Right hindlimb (tissue), 1 donor: Measurements from ENCODE around the gene CABP4.
A peak's percentile ranks its signal among the peaks of the same experiment; 100 is the strongest.

Experiments used
- DNase-seq: peaks from one replicate; pipeline ENCODE4 v3.0.0-alpha.2; 2018

Gene CABP4

DNA sequence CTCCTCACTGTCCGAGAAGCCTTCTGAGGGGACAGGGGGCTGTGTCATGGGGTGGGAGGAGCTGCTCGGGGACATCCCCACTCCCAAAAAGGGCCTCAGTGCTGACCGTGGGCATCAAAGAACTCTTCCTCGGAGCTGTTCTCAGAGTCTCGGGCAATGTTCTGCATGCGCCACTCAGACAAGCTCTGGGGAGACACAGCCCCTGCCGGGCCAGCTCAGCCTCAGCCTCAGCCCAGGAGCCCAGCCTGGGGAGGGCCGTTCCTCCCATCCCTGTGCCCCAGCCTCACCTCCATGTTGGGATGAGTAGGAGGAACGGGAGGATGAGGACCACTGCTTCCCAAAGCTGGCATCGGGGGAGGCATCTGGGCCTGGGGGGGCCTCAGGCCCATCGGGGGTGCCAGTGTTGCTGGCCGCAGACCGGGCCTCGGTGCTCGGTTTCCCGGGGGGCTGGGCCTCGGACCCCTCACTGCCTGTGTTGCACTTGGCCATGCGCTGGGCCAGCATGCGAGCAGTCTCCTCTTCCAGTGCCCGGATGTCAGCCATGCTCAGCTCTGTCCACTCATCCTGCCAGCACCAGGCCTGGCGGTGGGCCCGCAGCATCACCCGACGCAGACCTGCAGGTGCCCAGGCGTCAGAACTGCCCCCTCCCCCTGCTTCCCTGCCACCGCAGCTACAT is 44.8 kb downstream of the CABP4 start:
- no peak for DNase-seq

DNA sequence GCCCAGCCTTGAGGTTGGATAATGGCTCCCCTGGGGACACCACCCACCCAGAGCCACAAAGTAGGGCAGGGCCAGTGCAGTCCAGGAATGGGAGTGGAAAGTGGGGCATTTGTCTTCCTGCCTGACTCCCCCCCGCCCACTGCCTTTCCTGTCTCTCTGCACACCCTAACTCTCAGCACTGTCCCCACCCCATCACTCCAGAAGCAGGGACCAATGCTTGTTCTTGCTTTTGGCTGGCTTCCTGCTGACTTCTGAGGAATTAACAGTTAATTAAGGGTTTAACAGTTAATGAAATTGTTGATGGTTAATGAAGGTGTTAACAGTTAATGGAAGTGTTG is 45.3 kb downstream of the CABP4 start:
- DNase-seq: no peak

DNA sequence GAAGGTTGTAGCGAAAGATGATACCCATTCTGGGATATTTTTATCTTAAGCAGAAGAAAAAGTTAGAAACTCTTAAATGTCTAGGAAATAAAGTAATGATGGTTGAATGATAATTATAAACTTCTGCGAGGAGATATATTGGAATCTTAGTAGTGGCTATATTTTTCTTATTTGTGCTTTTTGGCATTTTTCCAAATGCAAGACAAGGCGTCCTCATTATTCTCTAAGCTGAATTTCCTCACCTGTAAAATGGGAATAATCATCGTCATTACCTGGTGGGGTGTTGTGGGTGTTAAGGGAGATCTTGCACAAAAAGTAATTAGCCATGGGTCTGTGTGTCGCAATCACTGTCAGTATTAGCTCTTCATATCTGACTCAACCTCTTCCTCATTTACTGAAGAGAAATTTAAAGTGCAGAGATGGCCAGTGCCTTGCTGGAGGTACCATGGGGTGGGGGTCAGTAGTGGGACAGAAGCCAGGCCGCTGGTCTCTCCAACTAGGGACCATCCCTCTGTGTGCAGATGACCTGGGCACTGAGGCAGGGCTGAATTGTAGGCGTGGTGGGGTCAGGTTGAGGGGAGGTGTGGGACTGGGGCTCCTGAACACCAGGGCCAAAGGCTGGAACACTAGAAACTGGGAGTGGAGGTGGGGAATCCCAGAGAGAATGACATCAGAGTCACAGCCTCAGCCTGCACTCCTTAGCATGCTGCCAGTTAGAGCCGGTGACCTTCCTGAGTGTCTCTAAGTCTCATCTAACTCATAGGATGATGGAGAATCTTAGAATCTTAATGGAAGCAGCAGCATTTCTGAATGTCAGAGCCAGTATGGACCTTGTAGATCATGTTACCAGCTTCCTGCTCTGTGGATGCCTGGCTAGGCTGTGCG is 45.9 kb downstream of the CABP4 start:
- no peak for DNase-seq

DNA sequence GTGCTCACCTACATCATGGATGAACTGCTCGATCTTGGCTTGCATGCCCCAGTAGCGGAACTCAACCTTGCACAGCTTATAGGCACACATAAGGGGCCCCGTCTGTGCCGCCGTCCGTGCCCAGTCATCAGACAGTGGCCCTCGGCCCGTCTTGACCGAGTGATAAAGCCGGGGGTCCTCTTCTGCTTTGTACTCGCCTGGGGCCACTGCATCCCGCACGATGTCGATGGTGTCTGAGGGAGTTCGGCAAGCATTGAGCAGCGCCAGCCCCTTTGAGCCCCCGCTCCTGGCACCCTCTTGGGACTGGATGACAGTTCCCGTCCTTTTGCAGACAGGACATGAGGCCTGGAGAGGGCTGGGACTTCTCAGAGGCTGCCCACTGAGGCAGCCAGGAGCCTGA is 46.7 kb downstream of the CABP4 start:
- no peak for DNase-seq

DNA sequence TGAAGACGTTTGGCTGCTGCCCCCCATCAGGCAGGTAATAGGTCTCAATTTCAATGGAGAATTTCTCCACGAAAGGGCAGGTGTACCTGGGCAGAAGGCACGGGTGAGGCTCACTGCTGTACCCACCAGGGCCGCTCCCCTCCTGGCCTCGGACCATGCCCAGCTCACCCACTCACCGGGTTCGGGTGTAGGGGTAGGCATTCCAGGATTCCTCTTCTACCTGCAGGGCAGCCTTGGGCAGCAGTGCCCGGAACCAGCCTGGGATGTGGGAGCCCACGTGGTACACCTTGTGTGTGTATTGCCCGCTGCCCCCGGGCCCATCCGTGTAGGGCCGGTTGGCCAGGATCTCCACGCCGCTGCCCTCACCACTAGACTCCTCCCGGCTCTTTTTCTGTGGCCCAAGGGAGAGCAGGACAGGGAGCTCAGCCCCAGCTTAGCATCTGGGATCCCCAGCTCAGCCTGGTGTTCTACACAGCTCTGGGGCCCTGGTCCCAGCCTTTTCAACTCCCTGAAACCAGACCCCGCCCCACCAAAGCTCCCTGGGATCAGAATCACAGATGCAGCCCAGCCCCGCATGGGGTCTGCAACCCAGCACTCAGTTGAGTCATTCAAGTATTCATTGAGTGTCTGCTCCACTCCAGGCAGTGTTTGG is 47.3 kb downstream of the CABP4 start:
- DNase-seq: no peak

DNA sequence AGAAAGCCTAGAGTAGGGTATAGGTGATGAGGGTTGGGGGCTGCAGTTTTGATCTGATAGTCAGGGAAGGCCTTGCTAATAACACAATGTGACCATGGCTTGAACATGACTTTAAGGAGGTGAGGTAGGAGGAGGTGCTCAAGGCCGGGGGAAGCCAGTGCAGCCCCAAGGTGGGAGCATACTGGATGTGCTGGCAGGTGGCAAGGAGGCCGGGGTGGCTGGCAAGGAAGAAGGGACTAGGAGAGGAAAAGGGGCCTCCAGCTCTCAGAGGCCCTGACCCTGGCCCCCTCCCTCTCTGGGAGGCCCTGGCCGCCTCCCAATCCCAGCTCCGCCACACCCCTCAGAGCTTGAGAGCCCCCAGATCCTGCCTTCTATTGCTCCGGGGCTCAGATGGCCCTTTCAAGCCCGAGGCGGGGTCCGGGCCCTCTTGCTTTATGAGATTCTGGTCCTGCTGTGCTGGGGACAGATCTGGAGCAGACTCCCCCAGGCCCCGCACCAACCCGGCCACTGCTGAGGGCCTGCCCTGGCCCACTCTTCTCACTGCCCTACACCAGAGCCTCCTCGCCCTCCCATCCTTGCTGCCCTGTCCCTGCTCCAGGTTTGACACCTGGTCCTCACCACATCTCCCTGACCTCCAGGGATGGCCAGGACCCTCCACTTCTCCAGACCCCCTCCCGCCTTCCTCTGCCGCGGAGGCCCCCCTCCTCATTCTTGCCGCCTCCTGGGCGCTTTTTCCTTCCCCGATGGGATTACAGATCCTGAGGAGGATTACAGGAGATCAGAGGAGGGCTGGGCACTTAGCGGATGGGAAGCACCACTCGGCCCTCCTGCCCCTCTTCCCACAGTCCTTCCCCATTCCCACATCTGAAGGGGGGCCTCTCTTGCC is 48.2 kb downstream of the CABP4 start:
- DNase-seq: no peak

DNA sequence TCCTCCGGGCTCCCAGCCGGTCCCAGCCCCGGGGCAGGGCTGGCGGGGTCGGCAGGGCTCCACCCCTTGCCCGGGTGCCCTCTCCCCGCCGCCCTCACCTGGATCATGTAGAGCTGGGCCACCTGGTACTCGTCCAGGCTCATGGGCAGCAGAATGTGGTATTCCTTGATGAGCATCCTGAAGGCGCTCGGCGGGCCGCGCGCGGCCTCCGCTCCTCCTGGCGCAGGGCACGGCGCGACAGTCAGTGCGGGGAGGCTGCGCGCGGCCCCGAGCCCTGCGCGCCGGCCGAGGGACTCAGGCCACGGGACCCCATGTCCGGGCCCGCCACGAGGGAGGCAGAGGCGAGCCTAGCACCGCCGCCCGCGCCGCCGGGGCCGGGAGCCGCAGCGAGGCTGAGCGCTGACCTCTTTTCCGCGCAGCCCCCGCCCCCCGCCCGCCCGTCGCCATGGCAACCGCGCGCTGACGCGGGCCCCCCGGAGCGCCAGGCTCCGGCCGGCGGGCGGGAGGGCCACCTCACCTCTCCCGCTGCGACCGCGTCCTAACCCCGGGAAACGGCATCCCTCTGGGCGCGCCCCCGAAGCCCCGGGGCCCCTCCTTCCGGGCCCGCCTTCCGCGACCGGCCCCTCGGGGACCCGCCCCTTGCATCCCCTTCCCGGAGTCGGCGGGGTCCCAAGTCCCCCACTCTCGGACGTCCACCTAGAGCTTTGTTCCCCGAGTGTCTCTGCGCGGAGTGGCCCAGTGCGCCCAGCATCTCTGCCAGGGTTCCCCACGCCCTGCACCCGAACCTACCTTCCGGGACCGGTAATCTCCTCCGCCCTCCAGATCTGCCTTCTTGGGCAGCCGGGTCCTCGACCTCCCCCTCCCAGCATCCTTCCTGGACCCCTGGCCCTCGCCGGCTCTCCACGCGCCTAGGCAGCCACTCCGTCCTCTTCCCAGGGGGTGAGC is 49.1 kb downstream of the CABP4 start:
- DNase-seq: peak; percentile 51

DNA sequence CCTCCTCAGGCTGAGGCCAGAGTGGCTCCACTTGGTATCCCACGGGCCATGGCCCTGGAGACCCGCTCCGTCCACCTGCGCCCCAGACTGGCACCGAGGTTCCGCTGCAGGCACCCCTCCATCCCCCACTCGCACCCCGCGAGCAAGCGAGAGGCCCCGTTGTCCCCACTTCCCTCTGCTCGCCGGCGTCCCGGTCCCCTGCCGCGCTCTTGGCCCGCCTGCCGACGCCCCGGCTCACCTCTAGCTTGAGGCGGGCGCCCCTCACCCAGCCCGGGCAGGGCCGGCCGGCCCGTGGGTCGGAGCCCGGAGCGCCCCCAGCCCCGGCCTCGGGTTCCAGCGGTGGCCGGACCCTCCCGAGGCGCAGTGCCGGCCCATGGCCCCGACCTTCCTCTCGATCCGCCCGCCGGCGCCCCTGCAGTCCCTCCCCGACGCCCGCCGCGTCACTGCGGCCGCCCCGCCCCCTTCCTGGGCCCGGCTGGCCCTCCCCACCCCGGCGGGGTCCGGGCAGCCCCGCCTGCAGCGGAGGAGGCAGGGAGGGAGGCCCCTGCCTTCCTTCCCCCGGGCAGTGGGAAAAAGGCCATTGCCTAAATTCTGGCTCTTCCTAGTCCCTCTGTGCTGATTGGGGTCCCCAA is 49.9 kb downstream of the CABP4 start, which contains the start of gene PITPNM1:
Gene PITPNM1 (minus strand): TSS at position 414 of the 632 bp plus-strand sequence. CDS start 1,183 bp downstream, outside the sequence.
- DNase-seq: peak; percentile 81

DNA sequence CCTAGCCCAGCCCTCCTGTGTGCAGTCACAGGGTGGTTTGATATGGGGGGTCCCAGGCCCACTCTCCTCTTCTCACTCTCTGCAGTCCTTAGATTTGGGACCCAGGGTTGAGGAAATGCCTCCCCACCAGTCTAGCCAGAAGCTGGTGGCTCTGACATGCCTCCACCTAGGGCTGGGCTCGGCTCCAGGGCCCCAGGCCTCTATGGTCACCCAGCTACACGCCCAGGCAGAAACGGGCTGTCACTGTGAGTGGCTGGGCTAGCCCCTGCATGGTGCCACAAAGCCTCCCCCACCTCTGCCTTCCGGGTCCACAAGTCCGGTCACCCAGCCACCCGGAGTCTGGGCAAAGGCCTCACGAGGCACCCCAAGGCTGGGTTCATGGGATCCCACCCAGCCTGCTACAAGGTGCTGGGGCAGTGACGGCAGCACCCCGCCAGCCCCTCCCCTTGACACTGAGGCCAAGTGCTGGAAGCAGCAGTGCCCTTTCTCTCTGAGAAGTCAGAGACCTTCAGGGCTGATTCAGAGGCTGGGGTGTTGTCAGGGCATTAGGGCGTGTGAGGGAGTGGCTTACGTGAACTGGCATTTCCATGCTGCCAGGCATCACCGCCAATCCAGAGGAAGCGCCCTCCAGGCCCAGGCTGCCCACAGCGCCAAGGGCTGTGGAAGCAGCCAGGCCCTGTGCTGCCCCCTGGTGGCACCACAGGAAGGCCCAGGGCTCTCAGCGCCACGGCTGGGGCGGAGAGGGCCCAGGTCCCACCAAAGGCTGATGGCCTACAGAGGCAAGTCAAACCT is 50.6 kb downstream of the CABP4 start:
- DNase-seq: peak; percentile 85

DNA sequence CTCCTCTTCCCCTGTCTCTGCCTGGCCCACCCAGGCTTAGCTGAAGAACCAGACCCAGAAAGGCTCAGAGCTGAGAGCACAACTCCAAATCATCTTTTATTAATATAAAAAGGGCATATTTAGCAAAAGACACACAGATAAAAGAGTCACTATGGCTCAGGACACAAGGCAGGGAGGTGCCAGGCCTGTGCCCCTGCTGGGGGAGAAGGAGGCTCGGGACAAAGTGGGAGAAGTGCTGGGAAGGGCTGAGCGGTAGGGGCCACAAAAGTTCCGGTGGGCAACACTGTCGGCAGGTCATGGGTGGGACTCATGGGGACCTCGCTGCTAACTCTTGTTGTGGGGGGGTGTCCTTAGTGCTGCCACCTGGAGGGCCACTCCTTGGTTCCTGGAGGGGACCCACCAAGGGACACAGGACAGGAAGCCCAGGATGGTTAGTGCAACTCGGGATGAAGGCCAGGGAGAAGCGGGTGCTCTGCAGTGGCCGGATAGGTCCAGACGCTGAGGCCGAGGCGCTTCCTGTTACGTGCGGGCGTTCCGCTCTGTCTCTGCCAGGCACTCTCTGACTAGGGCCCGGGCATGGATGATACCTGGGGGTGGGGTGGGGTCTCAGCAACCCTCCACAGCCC is 51.4 kb downstream of the CABP4 start:
- no peak for DNase-seq

DNA sequence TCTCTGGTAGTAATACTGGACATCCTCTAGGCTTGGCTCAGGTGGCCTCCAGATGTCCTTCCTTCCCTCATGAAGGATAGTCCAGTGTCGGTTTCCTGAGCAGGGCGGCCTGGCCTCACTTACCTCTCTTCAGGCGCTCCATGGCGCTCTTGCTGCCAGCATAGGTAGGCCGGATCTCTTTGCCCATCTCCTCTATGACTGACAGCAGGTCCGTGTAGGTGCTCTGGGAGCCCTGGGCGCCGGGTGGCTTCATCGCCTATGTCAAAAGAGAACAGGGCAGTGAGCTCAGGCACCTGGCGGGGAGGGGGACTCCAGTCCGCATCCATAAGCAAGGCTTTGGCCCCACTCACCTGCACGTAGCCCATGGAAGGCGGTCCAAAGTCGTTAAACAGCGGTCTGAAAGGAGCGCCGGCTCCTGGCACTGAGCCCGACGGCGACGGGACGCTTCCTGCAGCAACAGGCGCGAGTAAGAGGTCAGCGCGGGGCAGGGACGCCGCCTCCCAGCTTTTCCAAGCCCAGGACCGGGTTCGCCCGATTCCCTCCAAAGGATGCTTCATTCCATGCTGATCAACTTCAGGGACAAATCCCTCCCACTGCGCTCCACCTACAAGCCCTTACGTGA is 52.2 kb downstream of the CABP4 start:
- DNase-seq: no peak

DNA sequence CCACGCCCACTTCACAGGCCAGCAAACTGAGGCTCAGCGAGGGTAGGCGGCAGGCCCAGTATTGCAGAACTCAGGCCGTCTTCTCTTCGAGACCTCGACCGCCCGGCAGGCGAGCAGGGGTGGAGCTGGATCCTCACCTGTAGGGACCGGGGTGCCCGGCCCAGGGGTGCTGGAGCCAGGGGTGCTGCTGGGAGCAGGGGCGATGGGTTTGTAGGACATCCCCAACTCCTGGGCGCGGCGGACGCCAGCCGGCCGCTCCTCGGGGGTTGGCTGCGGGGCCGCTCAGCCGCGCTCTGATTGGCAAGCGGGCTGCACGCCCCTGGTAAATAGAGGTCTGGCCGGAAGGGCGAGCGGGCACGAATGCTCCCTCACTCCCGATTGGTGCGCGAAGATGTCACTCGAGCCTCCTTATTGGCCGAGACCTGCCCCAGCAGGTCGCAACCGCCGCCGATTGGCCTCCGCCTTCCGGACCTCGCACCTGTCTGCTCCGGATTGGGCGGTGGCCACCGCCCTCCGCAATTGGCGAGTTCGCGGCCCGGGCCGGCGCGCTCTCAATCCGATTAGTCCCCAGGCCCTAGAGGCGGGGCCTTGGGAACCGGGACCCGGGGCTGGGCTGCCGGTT is 52.8 kb downstream of the CABP4 start, which contains the start of gene CDK2AP2:
Gene CDK2AP2 (minus strand): TSS at position 299 of the 622 bp plus-strand sequence. CDS start 80 bp downstream, at position 219.
- DNase-seq: peak; percentile 97

DNA sequence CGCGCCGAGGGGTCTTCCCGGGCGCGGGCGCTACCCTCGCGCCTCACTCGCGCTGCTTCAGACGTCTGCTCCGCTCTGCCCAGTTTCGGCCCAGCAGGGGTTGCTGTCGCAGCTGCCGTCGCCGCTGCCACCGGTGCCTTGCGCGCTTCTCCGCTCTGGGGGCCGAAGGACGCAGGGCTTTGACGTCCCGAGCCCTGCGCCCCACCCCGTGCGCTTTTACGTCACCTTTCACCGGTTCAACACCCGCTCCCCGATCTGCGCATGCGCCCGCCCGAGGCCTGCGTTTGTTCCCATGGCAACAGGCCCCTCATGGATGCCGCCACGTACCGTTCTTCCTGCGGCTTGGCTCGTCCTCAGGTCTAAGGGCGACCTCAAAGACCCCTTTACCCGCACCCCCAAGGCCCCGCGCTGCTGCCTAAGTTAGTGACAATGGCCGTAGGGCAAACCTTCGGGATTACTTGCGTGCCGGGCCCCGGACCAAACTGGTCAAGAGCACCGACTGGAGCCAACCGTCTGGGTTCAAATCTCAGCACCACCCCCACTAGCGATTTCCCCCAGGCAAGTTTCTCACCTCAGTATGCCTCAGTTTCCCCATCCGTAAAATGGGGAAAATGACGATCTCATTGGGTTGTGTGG is 53.5 kb downstream of the CABP4 start:
- DNase-seq: peak; percentile 96

DNA sequence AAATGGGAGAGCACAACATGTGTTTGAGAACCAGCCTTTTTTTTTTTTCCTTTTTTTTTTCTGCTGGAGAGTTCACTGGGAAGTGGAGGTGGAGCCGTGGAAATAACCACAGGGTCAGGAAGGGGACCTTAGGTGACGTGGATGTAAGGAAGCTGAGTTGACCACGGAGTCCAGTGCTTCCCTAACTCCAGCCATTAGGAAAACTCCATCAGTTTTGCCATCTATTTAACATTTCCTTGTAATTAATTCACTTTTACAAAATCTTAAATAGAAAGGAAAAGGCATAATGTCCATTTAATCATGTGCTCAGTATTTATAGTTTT is 54.8 kb downstream of the CABP4 start:
- DNase-seq: no peak
